ENCODE data around the gene NRP1. TPM values are rescaled to one million over a fixed set of nuclear protein-coding genes. Genes with fewer than 3 reads are reported as not detected.

NRP1 gene
- total and polyA plus RNA-seq, 2 of the 8 experiments (the other 6 are each of a cell fraction or from before 2014, with no cell fraction given): 1.2 to 2.1 TPM

DNA sequence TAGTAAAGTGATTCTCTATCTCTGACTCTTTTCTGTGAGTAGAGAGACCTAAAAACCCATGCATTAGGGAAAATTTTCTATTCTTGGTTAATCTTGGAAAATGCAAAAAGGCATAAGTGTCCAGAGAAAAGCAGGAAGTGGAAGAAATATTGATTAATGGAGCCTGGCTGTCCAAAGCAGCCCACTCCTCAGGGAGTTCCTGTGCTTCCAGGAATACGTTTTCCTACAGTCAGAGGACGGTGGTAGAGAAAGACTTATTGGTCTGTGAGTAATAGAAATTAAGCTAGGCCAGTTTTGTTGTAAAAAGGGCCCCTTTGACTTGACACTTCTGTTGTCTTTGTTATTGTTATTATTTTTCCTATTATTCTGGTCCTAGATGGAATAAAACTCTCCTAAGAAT lies 157.8 kb downstream of the NRP1 start (continued):
- TF ChIP-seq RNF2 (IDR thresholded peaks at IDR 0.05; ENCODE audit: borderline replicate concordance, low read depth, low read length, missing control alignments, poor library complexity, severe bottlenecking) (no peak), SP2 (IDR thresholded peaks at IDR 0.05; ENCODE audit: low read length) (no peak), POLR2AphosphoS5 (IDR thresholded peaks at IDR 0.05; ENCODE audit: low read depth, low read length) (no peak), KDM5A (IDR thresholded peaks at IDR 0.05; ENCODE audit: low read length) (no peak), JUN (IDR thresholded peaks at IDR 0.05; ENCODE audit: low read depth, low read length) (no peak), KDM4A (IDR thresholded peaks at IDR 0.05; ENCODE audit: low read depth, low read length, severe bottlenecking) (no peak)
